A673 (cell line): ENCODE data around the gene KCNJ11. TPM values are rescaled to one million over a fixed set of nuclear protein-coding genes. Genes with fewer than 3 reads are reported as not detected.

ENCODE experiments used
- BruUV-seq: library from RNA; stranded (reverse); fragments of 400-500 nt; replicated peaks from 2 replicates; lab custom pipeline; 2021; lab: Mats Ljungman, UMichigan
- CTCF ChIA-PET: fragments of 300-600 bp; sonication (Branson Sonifier 250); formaldehyde crosslinking; loops from one replicate; lab custom pipeline; 2022; ENCODE audit warnings: antibody characterized with exemption; lab: Charles Lee
- POLR2A ChIA-PET: fragments of 300-600 bp; sonication (Branson Sonifier 250); formaldehyde crosslinking; loops from one replicate; lab custom pipeline; 2022; ENCODE audit warnings: antibody characterized with exemption; ENCODE audit not compliant: low non-redundant PET; lab: Charles Lee
- DNase-seq: peaks from one replicate; pipeline ENCODE4 v3.0.0-alpha.2; 2015; ENCODE audit warnings: low spot score
- H3K27ac ChIP-seq: fragments of 200-600 bp; sonication (generic); 2 replicates; pipeline ENCODE4 v1.5.1; 2016; ENCODE audit warnings: mixed run types, low read depth, mild to moderate bottlenecking, mixed read lengths, antibody characterized with exemption, low read length; ENCODE audit not compliant: poor library complexity, severe bottlenecking
- H3K27me3 ChIP-seq: fragments of 200-600 bp; sonication (generic); replicated peaks from 2 replicates; pipeline ENCODE4 v1.6.1; 2017; ENCODE audit warnings: mixed run types, low read depth, mild to moderate bottlenecking, mixed read lengths, antibody characterized with exemption, low read length; ENCODE audit not compliant: insufficient read depth, poor library complexity
- H3K36me3 ChIP-seq: fragments of 200-600 bp; sonication (generic); 2 replicates; pipeline ENCODE4 v1.6.1; 2016; ENCODE audit warnings: mixed run types, mild to moderate bottlenecking, mixed read lengths, antibody characterized with exemption, low read length; ENCODE audit not compliant: insufficient read depth, poor library complexity, severe bottlenecking
- H3K4me1 ChIP-seq: fragments of 200-600 bp; sonication (generic); 2 replicates; pipeline ENCODE4 v1.6.1; 2017; ENCODE audit warnings: mixed run types, mild to moderate bottlenecking, mixed read lengths, antibody characterized with exemption, low read length; ENCODE audit not compliant: insufficient read depth, poor library complexity, severe bottlenecking
- H3K4me3 ChIP-seq: fragments of 200-600 bp; sonication (generic); 2 replicates; pipeline ENCODE4 v1.5.1; 2016; ENCODE audit warnings: low read depth, mixed run types, mild to moderate bottlenecking, mixed read lengths, low read length; ENCODE audit not compliant: poor library complexity, severe bottlenecking
- H3K9me3 ChIP-seq: fragments of 200-600 bp; sonication (generic); 2 replicates; pipeline ENCODE4 v1.6.1; 2016; ENCODE audit warnings: mixed run types, low read depth, mild to moderate bottlenecking, mixed read lengths, antibody characterized with exemption, low read length; ENCODE audit not compliant: poor library complexity, severe bottlenecking
- CTCF ChIP-seq: fragments of 300-800, 200-600 bp; sonication (generic); conservative IDR thresholded peaks from 2 replicates; pipeline ENCODE4 v1.5.1; 2017; ENCODE audit warnings: low read depth, mild to moderate bottlenecking, antibody characterized with exemption, low read length, moderate library complexity, mixed read lengths
- EZH2 ChIP-seq: fragments of 200-600 bp; sonication (generic); IDR thresholded peaks from 2 replicates; pipeline ENCODE4 v1.6.1; 2017; ENCODE audit warnings: borderline replicate concordance, low read depth, mild to moderate bottlenecking, mixed read lengths, antibody characterized with exemption, low read length; ENCODE audit not compliant: poor library complexity, severe bottlenecking
- intact Hi-C: fragments of 100-400 bp; cut with micrococcal nuclease; formaldehyde crosslinking; loops from one replicate; pipeline ENCODE4 v1.10.0; 2022; ENCODE audit not compliant: unreplicated experiment
- total RNA-seq: library from RNA; stranded (reverse); gene quantifications from 2 replicates; pipeline ENCODE4 v1.2.3, GENCODE V29; 2021

The KCNJ11 gene
- total RNA-seq, 1 experiment from 2014 or later = 0.34 TPM

- intact Hi-C loops = no loop called here
Observed at GRCh38 chr11:17397311-17398002, 9.0 kb upstream of the KCNJ11 start.

GRCh38 chr11:17396598-17397310 is 8.3 kb upstream of the KCNJ11 start:
- Histone ChIP-seq H3K27ac (no peak overlapping the region), H3K4me1 (no peaks in the 10 kb centered on the region), H3K9me3 (no peaks in the 10 kb centered on the region), H3K27me3 (no peaks in the 10 kb centered on the region), H3K36me3 (no peaks in the 10 kb centered on the region), H3K4me3 (no peak overlapping the region)
- no TSS peak for BruUV-seq
- no peak for DNase-seq
- intact Hi-C loops = no loop called here
- ChIA-PET CTCF (no interaction called here), POLR2A (no interaction called here)
- TF ChIP-seq EZH2 = no peak
- TF ChIP-seq CTCF = no peak

More at GRCh38 chr11:17397311-17398002, 9.0 kb upstream of the KCNJ11 start:
- no TSS peak for BruUV-seq
- ChIA-PET CTCF (no interaction called here), POLR2A (no interaction called here)
- H3K27me3 ChIP-seq = no peaks in the 10 kb centered on the region
- H3K9me3 ChIP-seq = no peaks in the 10 kb centered on the region
- no peak overlapping the region for H3K4me3 ChIP-seq
- H3K27ac ChIP-seq = no peak overlapping the region
- DNase-seq = no peak
- H3K36me3 ChIP-seq = no peaks in the 10 kb centered on the region
- H3K4me1 ChIP-seq = no peaks in the 10 kb centered on the region
- TF ChIP-seq EZH2 = no peak
- TF ChIP-seq CTCF = no peak

GRCh38 chr11:17395978-17396377 is 7.5 kb upstream of the KCNJ11 start:
- no peaks in the 10 kb centered on the region for H3K4me1 ChIP-seq
- no peak overlapping the region for H3K4me3 ChIP-seq
- H3K36me3 ChIP-seq = no peaks in the 10 kb centered on the region
- ChIA-PET CTCF (no interaction called here), POLR2A (no interaction called here)
- TF ChIP-seq EZH2 (no peak), CTCF (no peak)
- no peaks in the 10 kb centered on the region for H3K27me3 ChIP-seq
- BruUV-seq = no TSS peak
- no peaks in the 10 kb centered on the region for H3K9me3 ChIP-seq
- H3K27ac ChIP-seq = no peak overlapping the region
- no peak for DNase-seq
- intact Hi-C loops = no loop called here
